ENCODE measurements around the gene ARL11. TPM values are rescaled to one million over a fixed set of nuclear protein-coding genes. Genes with fewer than 3 reads are reported as not detected.
"Not testable (repeated sequence)": the region's sequence is repeated elsewhere in the genome, so short reads cannot be mapped to it uniquely, and the experiment has no call there.

Gene ARL11
- total RNA-seq, 1 donor from 2014 or later = 0.98 TPM

DNA sequence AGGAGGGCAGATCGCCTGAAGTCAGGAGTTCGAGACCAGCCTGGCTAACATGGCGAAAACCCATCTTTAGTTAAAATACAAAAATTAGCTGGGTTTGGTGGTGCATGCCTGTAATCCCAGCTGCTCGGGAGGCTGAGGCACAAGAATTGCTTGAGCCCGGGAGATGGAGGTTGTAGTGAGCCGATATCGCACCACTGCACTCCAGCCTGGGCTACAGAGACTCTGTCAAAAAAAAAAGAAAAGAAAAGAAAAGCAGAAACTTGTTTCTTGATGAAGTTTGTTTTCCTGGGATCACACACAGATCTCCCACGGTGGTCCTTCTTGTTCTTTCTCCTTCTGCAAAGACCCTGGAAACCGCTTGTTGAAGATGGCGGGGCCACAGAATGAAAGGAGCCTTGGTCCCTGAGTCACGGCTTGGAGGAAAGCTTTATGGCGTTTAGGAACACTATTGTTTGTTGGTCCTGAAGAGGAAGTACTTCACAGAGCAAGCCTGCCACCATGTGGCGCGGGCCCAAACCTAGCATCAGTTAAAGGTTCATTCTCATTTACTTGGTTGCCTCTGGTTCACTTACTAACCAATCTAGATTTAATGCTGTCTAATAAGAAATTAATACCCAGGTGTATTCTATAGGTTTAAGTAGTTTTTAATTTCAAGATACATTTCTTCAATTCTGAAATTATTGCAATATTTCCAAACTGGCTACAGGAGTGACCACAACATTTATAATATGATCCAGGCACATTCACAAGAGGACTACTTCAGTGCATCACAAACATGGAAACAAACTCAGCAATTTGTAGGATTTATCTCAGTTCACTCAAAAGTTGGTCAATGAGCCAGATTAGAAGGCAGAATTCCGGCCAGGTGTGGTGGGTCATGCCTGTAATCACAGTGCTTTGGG is 21.3 kb upstream of the ARL11 start:
- intact Hi-C loops (cut with DNase I) = no loop called here
- H3K36me3 ChIP-seq = no peaks in the 10 kb centered on the region
- H3K9me3 ChIP-seq = no peaks in the 10 kb centered on the region
- peak overlapping the region in 1 of 2 donors; percentile 24 for H3K4me3 ChIP-seq
- peak; percentile 56 to 73 (median 66) for TF ChIP-seq CTCF (IDR thresholded peaks at IDR 0.05)
- no peak for TF ChIP-seq POLR2A (IDR thresholded peaks at IDR 0.05)
- peak in 1 of 2 donors; percentile 86 for TF ChIP-seq POLR2AphosphoS5 (IDR thresholded peaks at IDR 0.05; ENCODE audit: insufficient read depth in 1 of 2, low read depth in 1 of 2)
- peaks cover 12% of the 10 kb centered on the region for H3K4me1 ChIP-seq
- no peak overlapping the region for H3K27ac ChIP-seq
- no peaks in the 10 kb centered on the region for H3K27me3 ChIP-seq
- DNase-seq (ENCODE audit: extremely low spot score in 2 of 2) = no peak

- no peak for DNase-seq (ENCODE audit: extremely low spot score in 2 of 2)
- Histone ChIP-seq H3K36me3 (no peaks in the 10 kb centered on the region), H3K4me3 (no peak overlapping the region), H3K9me3 (no peaks in the 10 kb centered on the region), H3K27ac (no peak overlapping the region), H3K27me3 (no peaks in the 10 kb centered on the region), H3K4me1 (peaks cover 4% of the 10 kb centered on the region)
- no peak for TF ChIP-seq POLR2AphosphoS5 (IDR thresholded peaks at IDR 0.05; ENCODE audit: insufficient read depth in 1 of 2, low read depth in 1 of 2)
- TF ChIP-seq CTCF (IDR thresholded peaks at IDR 0.05) = no peak
- TF ChIP-seq POLR2A (IDR thresholded peaks at IDR 0.05) = no peak
- intact Hi-C loops (cut with DNase I) = no loop called here
Observed at GRCh38 chr13:49607761-49608160, 20.5 kb upstream of the ARL11 start.

- no peaks in the 10 kb centered on the region for H3K36me3 ChIP-seq
- no peaks in the 10 kb centered on the region for H3K27me3 ChIP-seq
- DNase-seq (ENCODE audit: extremely low spot score in 2 of 2) = no peak
- H3K4me3 ChIP-seq = no peak overlapping the region
- H3K27ac ChIP-seq = no peak overlapping the region
- intact Hi-C loops (cut with DNase I) = no loop called here
- TF ChIP-seq POLR2A (IDR thresholded peaks at IDR 0.05) = no peak
- TF ChIP-seq POLR2AphosphoS5 (IDR thresholded peaks at IDR 0.05; ENCODE audit: insufficient read depth in 1 of 2, low read depth in 1 of 2) = no peak
- no peak for TF ChIP-seq CTCF (IDR thresholded peaks at IDR 0.05)
- H3K9me3 ChIP-seq = no peaks in the 10 kb centered on the region
- H3K4me1 ChIP-seq = no peaks in the 10 kb centered on the region
Observed at GRCh38 chr13:49608651-49609331, 19.5 kb upstream of the ARL11 start.

DNA sequence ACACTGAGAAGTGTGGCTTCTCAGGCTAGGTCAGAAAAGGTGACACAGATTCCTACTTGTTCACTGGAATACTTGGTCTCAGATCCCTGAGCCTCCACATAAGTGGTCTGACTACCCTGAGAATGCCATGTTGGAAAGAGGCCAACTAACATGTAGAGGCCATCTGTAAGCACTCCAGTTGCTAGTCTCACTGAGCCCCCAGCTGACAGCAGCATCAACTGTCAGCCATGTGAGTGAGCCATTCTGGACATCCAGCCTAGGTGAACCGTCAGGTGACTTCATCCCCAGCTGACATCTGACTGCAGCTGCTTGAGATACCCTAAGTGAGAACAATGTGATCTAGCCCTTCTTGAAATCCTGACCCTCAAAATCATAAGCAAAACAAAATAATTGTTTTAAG is 18.1 kb upstream of the ARL11 start:
- H3K4me1 ChIP-seq = no peaks in the 10 kb centered on the region
- H3K4me3 ChIP-seq = no peak overlapping the region
- intact Hi-C loops (cut with DNase I) = no loop called here
- no peaks in the 10 kb centered on the region for H3K36me3 ChIP-seq
- H3K27me3 ChIP-seq = no peaks in the 10 kb centered on the region
- H3K27ac ChIP-seq = no peak overlapping the region
- no peak for DNase-seq (ENCODE audit: extremely low spot score in 2 of 2)
- H3K9me3 ChIP-seq = no peaks in the 10 kb centered on the region
- TF ChIP-seq POLR2A (IDR thresholded peaks at IDR 0.05) (no peak), CTCF (IDR thresholded peaks at IDR 0.05) (no peak), POLR2AphosphoS5 (IDR thresholded peaks at IDR 0.05; ENCODE audit: insufficient read depth in 1 of 2, low read depth in 1 of 2) (no peak)

GRCh38 chr13:49612042-49612441 is 16.3 kb upstream of the ARL11 start:
- H3K9me3 ChIP-seq; intact Hi-C loops (cut with DNase I); DNase-seq (ENCODE audit: extremely low spot score in 2 of 2); H3K27me3 ChIP-seq; H3K36me3 ChIP-seq; H3K4me3 ChIP-seq; H3K27ac ChIP-seq: not testable (repeated sequence)
- H3K4me1 ChIP-seq = peaks cover 17% of the 10 kb centered on the region

All from vagina (tissue), 2 donors.